Activated CD4-positive, alpha-beta T cell treated with anti-CD3 and anti-CD28 coated beads, Interleukin-2, amount 50 U/mL, for 48 hours (primary cell): ENCODE measurements around the gene DPH2.

ENCODE experiments used
- DNase-seq, 2 experiments: peaks; one replicate each; pipeline ENCODE4 v3.0.0-alpha.2; 2020

The DPH2 gene, protein sequence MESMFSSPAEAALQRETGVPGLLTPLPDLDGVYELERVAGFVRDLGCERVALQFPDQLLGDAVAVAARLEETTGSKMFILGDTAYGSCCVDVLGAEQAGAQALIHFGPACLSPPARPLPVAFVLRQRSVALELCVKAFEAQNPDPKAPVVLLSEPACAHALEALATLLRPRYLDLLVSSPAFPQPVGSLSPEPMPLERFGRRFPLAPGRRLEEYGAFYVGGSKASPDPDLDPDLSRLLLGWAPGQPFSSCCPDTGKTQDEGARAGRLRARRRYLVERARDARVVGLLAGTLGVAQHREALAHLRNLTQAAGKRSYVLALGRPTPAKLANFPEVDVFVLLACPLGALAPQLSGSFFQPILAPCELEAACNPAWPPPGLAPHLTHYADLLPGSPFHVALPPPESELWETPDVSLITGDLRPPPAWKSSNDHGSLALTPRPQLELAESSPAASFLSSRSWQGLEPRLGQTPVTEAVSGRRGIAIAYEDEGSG

GRCh38 chr1:43969746-43970466 lies at the start of gene DPH2:
DPH2 (plus strand) TSS chr1:43970010; CDS start chr1:43970176, 166 bp downstream.
- DNase-seq: peak; percentile 97 to 98

- no peak for DNase-seq
These were observed 48.8 kb upstream of the DPH2 start for GRCh38 chr1:43921022-43921421.

- no peak for DNase-seq
These were observed 45.3 kb upstream of the DPH2 start for GRCh38 chr1:43924516-43924915.

DNA sequence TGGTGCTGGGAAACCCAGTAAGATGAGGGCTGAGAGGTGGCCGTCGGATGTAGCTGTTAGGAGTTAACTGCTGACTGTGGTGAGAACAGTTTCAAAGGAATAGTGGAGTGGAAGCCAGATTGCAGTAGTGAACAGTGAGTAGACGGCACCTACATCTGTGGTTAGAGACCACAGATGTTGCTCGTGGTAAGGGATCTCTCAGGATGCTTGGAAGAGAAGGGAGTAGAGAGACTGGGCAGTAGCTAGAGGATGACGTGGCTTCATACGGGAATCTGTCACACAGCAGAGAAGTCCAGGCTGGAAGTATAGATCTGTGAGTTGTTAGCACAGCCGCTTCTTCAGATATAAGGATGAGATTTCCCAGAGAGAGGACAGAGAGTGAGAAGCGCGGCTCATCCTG lies 44.0 kb upstream of the DPH2 start:
- no peak for DNase-seq

DNA sequence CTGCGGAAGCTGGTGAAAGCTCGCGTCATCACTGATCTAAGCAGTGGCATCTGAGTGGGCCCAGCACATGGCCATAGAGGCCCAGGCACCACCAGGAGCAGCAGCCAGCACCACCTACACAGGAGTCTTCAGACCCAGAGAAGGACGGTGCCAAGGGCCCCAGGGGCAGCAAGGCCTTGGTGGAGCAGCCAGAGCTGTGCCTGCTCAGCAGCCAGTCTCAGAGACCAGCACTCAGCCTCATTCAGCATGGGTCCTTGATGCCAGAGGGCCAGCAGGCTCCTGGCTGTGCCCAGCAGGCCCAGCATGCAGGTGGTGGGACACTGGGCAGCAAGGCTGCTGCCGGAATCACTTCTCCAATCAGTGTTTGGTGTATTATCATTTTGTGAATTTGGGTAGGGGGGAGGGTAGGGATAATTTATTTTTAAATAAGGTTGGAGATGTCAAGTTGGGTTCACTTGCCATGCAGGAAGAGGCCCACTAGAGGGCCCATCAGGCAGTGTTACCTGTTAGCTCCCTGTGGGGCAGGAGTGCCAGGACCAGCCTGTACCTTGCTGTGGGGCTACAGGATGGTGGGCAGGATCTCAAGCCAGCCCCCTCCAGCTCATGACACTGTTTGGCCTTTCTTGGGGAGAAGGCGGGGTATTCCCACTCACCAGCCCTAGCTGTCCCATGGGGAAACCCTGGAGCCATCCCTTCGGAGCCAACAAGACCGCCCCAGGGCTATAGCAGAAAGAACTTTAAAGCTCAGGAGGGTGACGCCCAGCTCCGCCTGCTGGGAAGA lies 39.5 kb upstream of the DPH2 start:
- no peak for DNase-seq

GRCh38 chr1:43930949-43931275 lies 38.9 kb upstream of the DPH2 start:
- no peak for DNase-seq

DNA sequence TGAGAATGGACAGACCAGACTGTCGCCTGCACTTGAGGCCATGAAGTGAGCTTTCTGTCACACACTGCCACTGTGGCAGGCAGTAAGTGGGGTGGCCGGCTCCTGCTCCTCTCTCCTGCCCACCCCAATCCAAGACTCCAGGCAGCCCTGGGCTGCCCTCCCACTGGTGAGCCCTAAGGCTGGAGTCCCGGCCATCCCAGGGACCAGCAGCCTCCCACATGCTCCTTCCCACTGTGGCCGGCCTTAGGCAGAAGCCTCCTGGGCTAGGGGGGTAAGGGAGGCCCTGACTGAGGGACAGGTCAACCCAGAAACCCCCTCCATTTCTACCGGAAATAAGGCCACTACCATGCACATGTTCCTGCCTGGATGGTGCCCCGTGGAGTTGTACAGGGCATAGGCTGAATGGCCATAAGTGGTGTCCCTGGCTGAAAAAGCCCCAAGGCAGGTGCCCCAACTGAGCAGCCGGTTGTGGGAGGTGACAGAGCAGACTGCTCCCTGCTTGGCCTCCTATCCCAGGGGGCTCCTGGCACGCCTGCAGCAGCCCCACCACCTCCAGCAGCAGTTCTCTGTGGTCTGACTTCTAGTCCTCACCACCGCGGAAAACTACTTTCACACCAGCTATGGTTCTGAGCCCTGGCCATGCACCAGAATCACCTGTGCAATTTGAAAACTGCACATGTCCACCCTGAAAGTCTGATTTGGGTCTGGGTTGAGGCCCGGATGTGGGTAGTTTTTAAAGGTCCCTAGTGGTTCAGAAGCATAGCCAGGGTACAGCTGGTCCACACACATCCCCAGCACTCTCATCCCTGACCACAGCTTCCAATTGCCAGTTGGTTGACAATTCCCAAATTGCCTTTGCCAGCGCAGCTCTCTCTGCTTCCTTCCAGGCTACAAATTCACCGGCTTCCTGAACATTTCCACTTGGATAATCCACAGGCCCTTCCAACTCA lies 37.8 kb upstream of the DPH2 start:
- DNase-seq: no peak

DNA sequence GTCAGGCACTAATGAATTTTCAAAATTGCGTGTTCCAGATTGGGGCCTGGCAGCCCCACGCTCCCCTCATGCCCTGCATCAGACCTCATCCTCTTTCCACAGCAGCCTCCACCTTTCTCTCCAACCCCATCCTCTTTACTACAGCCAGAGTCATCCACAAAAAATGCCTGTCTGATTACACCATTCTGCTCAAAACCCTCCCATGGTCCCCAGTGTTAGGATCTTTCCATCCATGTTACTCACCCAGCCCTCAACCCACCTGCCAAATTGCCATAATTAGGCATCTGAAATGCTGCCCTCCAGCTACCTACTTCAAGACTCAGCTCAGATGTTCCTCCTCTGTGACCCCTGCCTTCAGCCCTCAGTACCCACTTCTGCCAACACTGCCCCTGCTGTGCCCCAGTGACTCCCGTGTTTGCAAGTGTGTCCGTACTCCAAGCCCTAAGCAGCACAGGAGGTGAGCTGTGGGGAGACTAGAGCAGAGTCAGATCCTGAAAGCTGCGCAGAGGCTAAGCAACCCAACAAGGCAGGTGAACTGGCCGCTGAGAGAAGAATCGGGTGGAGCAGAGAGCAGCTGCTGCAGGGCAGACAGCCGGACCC lies 36.9 kb upstream of the DPH2 start:
- no peak for DNase-seq

DNA sequence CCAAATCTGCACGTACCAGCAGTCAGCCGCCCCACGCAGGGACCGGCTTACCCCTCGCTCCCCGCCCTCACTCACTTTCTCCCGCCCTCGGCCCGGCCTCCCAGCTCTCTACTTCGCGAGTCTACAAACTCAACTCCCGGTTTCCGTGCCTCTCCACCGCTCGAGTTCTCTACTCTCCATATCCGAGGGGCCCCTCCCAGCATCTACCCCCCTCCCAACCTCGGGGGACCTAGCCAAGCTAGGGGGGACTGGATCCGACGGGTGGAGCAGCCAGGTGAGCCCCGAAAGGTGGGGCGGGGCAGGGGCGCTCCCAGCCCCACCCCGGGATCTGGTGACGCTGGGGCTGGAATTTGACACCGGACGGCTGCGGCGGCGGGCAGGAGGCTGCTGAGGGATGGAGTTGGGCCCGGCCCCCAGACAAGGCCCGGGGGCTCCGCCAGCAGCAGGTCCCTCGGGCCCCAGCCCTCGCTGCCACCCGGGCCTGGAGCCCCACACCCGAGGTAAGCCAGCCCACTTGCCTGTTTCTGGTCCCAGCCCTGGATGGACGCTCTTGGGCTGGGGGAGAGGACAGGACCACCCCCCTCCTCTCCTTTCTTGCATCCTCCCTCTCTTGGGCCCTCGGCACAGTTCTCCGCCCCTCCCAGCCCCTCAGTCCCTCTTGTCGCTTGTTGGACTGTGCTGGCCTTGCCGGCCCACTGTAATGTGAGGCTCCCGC lies 36.3 kb upstream of the DPH2 start, which contains the start of gene ARTN:
ARTN (plus strand) TSS at position 416 of the 715 bp plus-strand sequence. CDS start 1,856 bp downstream, outside the sequence.
- DNase-seq: no peak

DNA sequence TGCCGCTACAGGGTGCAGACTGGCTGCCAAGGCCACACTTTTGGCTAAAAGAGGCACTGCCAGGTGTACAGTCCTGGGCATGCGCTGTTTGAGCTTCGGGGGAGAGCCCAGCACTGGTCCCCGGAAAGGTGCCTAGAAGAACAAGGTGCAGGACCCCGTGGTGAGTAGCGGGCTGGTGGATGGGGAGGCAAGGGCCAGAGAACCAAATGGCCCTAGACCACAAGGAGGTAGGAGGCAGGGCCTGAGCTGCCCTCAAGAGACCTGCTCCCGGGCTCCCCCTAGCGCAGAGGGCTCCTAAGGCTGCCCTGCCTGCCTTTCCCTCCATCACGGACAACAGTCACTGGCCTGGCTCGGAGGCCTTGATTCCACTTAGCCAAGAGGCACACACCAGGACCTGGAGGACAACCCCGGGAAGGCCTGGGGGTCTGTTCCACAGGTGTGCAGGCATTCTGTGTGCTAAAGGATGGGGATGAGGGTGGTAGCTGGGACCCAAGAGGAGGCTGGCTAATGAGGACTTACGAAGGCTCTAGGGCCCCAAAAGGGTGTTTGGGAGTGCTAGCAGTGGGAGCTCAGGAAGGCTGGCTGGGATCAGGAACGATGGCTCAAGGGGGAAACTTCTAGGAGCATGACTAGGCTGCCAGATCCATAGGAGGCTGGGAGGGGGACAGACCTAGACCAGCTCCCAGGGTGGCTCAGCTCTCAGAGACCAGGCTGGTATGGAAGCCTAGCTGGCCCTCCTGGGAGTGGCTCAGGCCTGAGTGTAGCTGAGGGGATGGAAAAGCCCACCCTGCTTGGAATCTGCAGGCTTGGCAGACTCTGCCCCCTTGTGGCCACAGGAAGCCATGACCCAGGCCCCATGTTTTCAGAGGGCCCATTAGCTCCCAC lies 35.5 kb upstream of the DPH2 start:
- peak; percentile 72 to 75 for DNase-seq

- no peak for DNase-seq
These were observed 34.9 kb upstream of the DPH2 start for GRCh38 chr1:43934986-43935324.

GRCh38 chr1:43935711-43936427 lies 33.9 kb upstream of the DPH2 start:
- no peak for DNase-seq

- DNase-seq: no peak
These were observed 33.2 kb upstream of the DPH2 start for GRCh38 chr1:43936431-43937151.

DNA sequence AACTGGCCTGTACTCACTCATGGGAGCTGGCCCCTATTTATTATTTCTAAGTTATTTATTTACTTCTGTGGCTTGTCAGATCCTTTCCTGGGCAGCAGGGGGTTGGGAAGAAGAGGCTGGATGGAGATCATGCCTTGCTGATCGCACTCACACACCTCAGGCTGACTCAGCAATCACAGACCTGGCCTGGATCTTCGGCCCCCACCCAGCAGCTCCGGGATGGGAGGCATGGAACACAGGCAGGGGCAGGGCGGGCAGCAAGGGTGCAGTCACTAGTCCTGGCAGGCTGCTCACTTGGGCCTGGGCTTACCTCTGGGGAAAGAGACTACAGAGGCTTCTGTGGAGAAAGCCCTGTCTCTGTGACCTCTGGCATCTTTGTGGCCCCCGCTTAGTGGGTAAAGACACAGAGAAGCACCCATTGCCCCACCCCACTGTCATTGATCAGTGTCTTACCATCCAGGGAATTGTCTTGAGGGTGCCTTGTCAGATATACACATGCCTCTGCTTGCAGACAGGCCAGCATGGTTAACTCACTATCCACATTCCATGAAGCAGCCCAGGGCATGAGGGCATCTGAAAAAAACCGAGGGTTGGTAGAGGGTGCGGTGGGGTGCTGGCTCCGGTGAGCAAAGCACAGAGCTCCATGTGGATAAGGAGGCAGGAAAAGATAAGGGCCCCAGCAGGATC lies 32.5 kb upstream of the DPH2 start:
- DNase-seq: no peak

DNA sequence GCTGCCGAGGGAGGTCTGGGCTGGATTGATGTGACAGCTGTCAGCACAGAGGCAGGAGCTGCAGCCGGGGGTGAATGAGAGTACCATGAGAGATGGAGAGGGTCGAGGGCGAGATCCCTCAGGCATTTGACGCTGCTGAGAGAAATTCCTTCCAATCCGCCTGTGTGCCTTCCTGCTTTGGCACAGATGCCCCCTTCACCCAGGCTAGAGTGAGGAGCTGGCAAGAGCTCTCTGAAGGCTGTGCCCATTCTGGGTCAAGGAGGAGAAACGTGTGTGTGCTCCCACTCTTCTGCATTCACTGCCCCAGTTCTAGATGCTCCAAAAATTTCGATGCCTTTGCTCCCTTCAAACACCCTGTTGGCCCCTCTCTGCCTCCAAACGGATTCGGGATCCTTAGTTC lies 31.4 kb upstream of the DPH2 start:
- DNase-seq: no peak

GRCh38 chr1:43938892-43939587 lies 30.8 kb upstream of the DPH2 start:
- no peak for DNase-seq

- no peak for DNase-seq
These were observed 27.4 kb upstream of the DPH2 start for GRCh38 chr1:43942411-43942810.
